Stimulated activated CD4-positive, alpha-beta T cell treated with anti-CD3 and anti-CD28 coated beads, Interleukin-1b, Interleukin-23, amount 100 ng/mL, for 48 hours (primary cell): Measurements from ENCODE around the gene STX8.

Experiments
- DNase-seq: peaks from one replicate; pipeline ENCODE4 v3.0.0-alpha.2; 2020

The STX8 gene

DNA sequence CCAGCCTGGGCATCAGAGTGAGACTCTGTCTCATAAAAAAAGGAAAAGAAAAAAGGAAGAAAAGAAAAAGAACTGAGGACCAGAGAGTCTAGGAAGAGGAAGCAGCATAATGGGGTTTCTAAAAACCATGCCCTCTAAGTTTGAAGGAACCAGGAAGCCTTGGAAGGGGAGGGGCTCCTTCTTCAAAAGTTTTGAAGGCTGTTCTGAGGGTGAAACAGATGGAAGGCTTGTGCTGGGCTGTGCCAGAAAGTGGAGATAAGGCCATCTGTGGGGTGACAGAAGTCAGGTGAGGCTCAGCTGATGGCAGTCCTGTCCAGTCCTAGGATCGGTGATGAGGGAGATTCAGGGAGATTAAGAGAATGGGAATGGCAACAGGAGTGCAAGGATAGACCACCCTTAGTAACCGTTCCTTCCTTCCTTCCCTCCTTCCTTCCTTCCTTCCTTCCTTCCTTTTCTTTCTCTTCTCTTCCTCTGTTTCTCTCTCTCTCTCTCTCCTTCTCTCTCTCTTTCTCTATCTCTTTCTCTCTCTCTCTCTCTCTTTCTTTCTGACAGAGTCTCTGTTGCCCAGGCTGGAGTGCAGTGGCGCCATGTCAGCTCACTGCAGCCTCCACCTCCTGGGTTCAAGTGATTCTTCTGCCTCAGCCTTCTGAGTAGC lies 371.7 kb downstream of the STX8 start:
- DNase-seq, result no peak

DNA sequence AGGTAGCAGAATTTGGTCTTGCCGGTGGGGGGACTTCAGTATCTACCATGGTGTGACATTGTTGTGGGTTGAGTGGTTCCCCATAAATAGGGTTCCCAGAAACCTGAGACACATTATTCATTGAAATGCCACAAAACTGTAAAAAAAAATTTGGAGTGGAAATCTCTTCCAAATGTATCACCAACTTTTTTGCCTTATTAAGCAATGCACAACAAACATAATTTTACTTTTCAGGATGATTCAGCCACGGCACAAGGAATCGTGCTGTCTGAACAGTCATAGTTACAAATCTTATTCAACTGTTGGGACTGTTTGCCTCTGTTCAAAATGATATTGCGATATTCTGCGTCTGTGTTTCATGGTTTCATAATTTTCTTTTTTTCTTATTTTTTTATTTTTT lies 373.1 kb downstream of the STX8 start:
- DNase-seq, result no peak

DNA sequence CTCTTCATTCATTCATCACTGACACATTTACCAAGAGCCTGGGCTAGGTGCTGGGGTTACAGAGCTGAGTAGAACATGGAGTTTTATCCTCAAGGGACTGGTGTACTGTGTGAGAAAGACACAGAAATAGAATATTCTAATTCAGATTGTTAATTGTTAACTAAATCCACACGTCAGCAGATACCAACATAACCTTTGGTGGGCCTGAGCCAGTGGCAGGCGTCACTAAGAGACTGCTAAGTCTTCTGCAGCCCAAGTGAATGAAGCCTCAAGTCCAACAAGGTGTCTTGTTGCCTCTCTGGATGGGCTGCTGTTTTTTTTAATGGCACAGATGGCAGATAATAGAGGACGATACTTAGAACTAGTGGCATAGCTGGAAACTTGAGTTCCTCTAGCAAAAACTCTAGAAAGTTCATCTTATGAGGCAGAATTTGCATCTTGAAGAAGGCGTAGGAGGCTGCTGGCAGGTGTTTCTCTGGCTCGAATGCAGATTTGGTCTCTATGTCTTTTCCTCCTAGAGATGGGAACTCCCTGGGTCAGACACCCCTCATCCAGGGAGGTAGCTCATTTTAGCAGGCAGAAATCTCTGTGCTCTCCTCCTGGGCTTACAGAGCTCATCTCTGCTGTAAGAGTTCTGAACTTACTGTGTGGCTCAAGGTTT lies 374.8 kb downstream of the STX8 start:
- DNase-seq, result no peak
